Retinal pigment epithelial cell (primary cell): ENCODE data around the gene URGCP.

Experiments used
- DNase-seq: peaks from one replicate; pipeline ENCODE4 v3.0.0-alpha.2; 2010; ENCODE audit warnings: low read depth
- H3K4me3 ChIP-seq: 2 replicates; pipeline ENCODE4 v1.5.1; 2011; ENCODE audit warnings: mild to moderate bottlenecking, low read length, control low read depth, moderate library complexity
- TF ChIP-seq, protein P1 (sequence below): conservative IDR thresholded peaks from 2 replicates; pipeline ENCODE4 v1.5.1; 2011; ENCODE audit warnings: low read depth, low read length, control low read depth, inconsistent platforms

Gene URGCP

DNA sequence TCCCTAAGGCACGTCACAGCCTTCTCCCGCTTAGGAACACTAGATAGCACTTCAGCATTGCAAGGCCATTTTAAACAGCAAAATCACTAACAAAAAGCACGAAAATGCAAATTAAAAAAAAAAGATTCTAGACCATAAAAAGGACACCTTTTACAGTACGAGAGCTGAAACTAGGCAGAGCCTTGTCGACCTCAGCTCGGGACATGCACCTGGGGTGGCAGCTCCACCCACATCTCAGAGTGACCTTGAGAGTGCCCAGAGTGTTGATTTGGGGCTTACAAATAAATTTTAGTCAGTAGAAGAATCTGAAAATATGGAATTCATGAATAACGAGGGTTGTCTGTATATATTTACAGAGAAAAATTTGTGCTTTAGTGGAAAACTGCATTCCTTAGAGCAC is 38.2 kb downstream of the URGCP start:
- H3K4me3 ChIP-seq = peak overlapping the region; percentile 80
- TF ChIP-seq, protein P1, sequence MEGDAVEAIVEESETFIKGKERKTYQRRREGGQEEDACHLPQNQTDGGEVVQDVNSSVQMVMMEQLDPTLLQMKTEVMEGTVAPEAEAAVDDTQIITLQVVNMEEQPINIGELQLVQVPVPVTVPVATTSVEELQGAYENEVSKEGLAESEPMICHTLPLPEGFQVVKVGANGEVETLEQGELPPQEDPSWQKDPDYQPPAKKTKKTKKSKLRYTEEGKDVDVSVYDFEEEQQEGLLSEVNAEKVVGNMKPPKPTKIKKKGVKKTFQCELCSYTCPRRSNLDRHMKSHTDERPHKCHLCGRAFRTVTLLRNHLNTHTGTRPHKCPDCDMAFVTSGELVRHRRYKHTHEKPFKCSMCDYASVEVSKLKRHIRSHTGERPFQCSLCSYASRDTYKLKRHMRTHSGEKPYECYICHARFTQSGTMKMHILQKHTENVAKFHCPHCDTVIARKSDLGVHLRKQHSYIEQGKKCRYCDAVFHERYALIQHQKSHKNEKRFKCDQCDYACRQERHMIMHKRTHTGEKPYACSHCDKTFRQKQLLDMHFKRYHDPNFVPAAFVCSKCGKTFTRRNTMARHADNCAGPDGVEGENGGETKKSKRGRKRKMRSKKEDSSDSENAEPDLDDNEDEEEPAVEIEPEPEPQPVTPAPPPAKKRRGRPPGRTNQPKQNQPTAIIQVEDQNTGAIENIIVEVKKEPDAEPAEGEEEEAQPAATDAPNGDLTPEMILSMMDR = no peak
- DNase-seq = no peak

DNA sequence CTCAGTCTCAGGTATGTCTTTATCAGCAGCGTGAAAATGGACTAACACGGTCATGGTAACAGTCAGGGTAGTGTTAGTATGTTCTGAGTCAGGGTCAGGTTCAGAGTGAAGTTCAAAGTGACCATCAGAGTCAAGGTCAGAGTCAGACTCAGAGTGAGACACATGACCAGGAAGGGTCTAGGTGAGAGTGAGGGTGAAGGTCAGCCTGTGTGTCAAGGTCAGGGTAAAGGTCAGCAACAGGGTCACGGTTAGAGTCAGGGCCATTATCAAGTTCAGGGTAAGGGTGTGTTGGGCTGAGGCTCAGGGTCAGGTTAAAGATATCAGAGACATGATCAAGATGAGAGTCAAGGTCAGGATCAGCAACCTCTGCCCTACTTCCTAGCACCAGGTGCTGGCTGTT is 41.1 kb downstream of the URGCP start:
- no peak for DNase-seq
- no peak overlapping the region for H3K4me3 ChIP-seq
- TF ChIP-seq, protein P1 = no peak

DNA sequence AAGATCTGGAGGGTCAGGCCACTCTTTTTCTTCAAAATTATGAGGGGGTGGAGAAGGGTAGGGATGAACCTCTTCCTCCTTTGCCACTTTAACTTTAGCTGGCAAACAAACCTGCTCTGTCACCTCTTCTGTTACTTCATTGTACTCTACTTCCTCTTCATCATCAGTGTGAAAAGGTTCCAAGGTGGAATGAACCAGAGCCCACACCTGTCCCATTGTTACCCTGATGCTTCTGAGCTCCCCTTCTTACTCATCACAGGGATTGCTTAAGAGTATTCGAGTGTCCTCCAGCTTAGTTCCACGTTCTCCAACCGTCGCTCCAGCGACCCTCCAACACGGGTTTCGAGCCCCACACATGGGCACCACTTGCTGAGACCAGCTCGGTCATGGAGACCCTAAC is 42.3 kb downstream of the URGCP start:
- H3K4me3 ChIP-seq = no peak overlapping the region
- no peak for DNase-seq
- TF ChIP-seq, protein P1 = no peak

DNA sequence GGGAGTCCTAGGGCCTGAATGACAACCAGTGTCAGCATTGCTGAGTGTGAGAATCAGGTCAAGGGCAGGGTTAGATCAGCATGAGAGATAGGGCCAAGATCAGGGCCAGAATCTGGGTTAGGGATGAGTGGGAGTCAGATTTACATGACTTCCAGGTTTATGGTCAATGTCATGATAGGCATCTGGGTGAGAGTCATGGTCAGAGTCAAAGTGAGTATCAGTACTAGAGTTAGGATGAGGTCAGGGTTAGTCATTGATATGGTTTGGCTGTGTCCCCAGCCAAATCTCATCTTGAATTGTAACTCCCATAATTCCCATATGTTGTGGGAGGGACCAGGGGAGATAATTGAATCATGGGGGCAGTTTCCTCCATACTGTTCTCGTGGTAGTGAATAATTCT is 49.4 kb downstream of the URGCP start:
- TF ChIP-seq, protein P1 = no peak
- H3K4me3 ChIP-seq = no peak overlapping the region
- DNase-seq = no peak

DNA sequence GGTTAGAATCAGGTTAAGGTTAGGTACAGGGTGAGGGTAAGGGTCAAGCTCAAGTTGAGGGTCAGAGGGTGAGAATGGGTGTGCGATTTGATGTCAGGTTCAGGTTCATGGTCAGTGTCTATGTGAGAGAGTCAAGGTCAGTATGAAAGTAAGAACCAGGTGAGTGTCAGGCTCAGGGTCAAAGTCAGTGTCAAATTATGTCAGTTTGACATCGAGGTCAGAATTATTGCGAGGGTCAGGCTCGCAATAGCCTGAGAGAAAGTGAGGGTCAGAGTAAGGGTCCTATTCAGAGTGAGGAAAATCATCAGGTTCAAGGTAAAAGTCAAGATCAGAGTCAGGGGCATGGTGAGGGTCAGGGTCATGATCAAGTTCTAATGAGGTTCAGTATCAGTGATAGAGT is 50.1 kb downstream of the URGCP start:
- no peak for DNase-seq
- TF ChIP-seq, protein P1 = no peak
- no peak overlapping the region for H3K4me3 ChIP-seq

DNA sequence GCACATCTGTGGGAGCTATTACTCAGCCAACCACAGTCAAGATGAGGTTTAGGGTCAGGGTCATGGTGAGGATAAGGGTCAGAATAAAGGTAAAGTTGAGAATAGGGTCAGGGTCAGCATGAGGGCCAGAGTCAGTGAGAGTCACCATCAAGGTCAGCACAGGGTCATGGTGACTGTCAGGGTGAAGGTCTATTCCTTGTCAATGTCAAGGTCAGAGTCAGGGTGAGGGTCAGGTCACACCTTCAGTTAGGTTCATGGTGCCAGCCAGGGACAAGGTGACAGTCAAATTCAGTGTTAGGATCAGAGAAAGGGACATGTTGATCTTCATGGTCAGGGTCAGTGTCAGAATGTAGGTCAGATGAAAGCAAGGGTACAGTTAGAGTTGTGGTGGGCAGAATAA is 51.2 kb downstream of the URGCP start:
- TF ChIP-seq, protein P1 = no peak
- DNase-seq = no peak
- no peak overlapping the region for H3K4me3 ChIP-seq

DNA sequence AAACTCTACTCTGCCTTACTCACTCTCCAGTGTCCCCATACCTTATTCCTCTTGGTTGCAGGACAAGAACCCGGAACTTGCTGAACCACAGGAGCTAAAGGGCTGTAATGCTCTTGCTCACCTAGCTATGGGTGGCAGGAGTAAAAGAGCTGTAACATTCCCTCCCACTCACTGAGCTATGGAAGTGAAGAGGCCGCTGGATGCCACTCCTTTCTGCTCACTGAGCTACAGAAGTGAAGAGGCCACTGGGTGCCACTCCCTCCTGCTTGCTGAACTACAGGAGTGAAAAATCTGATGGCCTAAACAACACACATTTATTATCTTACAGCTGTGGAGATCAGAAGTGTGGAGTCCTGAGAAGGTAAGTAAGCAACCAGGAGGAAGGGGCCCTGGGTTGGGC is 54.6 kb downstream of the URGCP start:
- DNase-seq = no peak
- H3K4me3 ChIP-seq = no peak overlapping the region
- TF ChIP-seq, protein P1 = no peak
